PC-9 (cell line): ENCODE data around the gene PNPLA7. TPM values are rescaled to one million over a fixed set of nuclear protein-coding genes. Genes with fewer than 3 reads are reported as not detected.

ENCODE experiments used
- BruUV-seq: library from RNA; stranded (reverse); fragments of 400-500 nt; replicated peaks from 2 replicates; lab custom pipeline; 2021; lab: Mats Ljungman, UMichigan
- CTCF ChIA-PET: fragments of 300-600 bp; sonication (Branson Sonifier 250); formaldehyde crosslinking; loops from one replicate; lab custom pipeline; 2022; ENCODE audit warnings: antibody characterized with exemption; lab: Charles Lee
- POLR2A ChIA-PET: fragments of 300-600 bp; sonication (Branson Sonifier 250); formaldehyde crosslinking; loops from one replicate; lab custom pipeline; 2022; ENCODE audit warnings: antibody characterized with exemption; ENCODE audit not compliant: unreplicated experiment; lab: Charles Lee
- DNase-seq, 2 experiments: peaks; one replicate each; pipeline versions ENCODE4 v3.0.0 to v3.0.0-alpha.2; 2015 to 2022; ENCODE audit warnings: mixed read lengths in 1 of 2
- H2AFZ ChIP-seq: fragments of 200-600 bp; sonication (generic); 2 replicates; pipeline ENCODE4 v1.8.1; 2017; ENCODE audit warnings: antibody characterized with exemption
- H3F3A ChIP-seq: fragments of 200-600 bp; sonication (generic); 2 replicates; pipeline ENCODE4 v1.8.1; 2017; ENCODE audit warnings: antibody characterized with exemption, mild to moderate bottlenecking, low read depth; ENCODE audit not compliant: insufficient read depth
- H3K27ac ChIP-seq: fragments of 200-600 bp; sonication (generic); 2 replicates; pipeline ENCODE4 v1.6.1; 2016; ENCODE audit warnings: mixed run types
- H3K27me3 ChIP-seq: fragments of 200-600 bp; sonication (generic); 2 replicates; pipeline ENCODE4 v1.6.1; 2016; ENCODE audit warnings: low read depth, mixed run types; ENCODE audit not compliant: insufficient read depth
- H3K36me3 ChIP-seq: fragments of 200-600 bp; sonication (generic); 2 replicates; pipeline ENCODE4 v1.6.1; 2016; ENCODE audit warnings: low read depth, mixed run types
- H3K4me1 ChIP-seq: fragments of 200-600 bp; sonication (generic); replicated peaks from 2 replicates; pipeline ENCODE4 v1.6.1; 2016; ENCODE audit warnings: mixed run types; ENCODE audit not compliant: insufficient read depth
- H3K4me2 ChIP-seq: fragments of 200-600 bp; sonication (generic); 2 replicates; pipeline ENCODE4 v1.6.1; 2017; ENCODE audit warnings: mixed run types
- H3K4me3 ChIP-seq: fragments of 200-600 bp; sonication (generic); 2 replicates; pipeline ENCODE4 v1.6.1; 2016; ENCODE audit warnings: mixed run types
- H3K79me2 ChIP-seq: fragments of 200-600 bp; sonication (generic); 2 replicates; pipeline ENCODE4 v1.6.1; 2017; ENCODE audit warnings: low read depth, mixed run types
- H3K9me2 ChIP-seq: fragments of 200-600 bp; sonication (generic); 2 replicates; pipeline ENCODE4 v1.8.1; 2017; ENCODE audit warnings: mild to moderate bottlenecking; ENCODE audit not compliant: insufficient read depth
- H3K9me3 ChIP-seq: fragments of 200-600 bp; sonication (generic); 2 replicates; pipeline ENCODE4 v1.8.1; 2016; ENCODE audit warnings: low read depth; ENCODE audit not compliant: insufficient read depth
- H4K20me1 ChIP-seq: fragments of 200-600 bp; sonication (generic); 2 replicates; pipeline ENCODE4 v1.8.1; 2017; ENCODE audit not compliant: insufficient read depth
- CTCF ChIP-seq: fragments of 200-600 bp; sonication (generic); conservative IDR thresholded peaks from 2 replicates; pipeline ENCODE4 v1.6.1; 2017; ENCODE audit warnings: mixed run types, antibody characterized with exemption, mild to moderate bottlenecking, moderate library complexity
- EZH2 ChIP-seq: fragments of 200-600 bp; sonication (generic); IDR thresholded peaks from 2 replicates; pipeline ENCODE4 v1.8.0; 2017; ENCODE audit warnings: antibody characterized with exemption, low read depth
- intact Hi-C: fragments of 100-400 bp; cut with micrococcal nuclease; formaldehyde crosslinking; loops from one replicate; pipeline ENCODE4 v1.10.0; 2022; ENCODE audit not compliant: unreplicated experiment
- total RNA-seq: library from RNA; stranded (reverse); gene quantifications from 2 replicates; pipeline ENCODE4 v1.2.3, GENCODE V29; 2021

Gene PNPLA7
- total RNA-seq, 1 experiment from 2014 or later: 1.9 TPM

DNA sequence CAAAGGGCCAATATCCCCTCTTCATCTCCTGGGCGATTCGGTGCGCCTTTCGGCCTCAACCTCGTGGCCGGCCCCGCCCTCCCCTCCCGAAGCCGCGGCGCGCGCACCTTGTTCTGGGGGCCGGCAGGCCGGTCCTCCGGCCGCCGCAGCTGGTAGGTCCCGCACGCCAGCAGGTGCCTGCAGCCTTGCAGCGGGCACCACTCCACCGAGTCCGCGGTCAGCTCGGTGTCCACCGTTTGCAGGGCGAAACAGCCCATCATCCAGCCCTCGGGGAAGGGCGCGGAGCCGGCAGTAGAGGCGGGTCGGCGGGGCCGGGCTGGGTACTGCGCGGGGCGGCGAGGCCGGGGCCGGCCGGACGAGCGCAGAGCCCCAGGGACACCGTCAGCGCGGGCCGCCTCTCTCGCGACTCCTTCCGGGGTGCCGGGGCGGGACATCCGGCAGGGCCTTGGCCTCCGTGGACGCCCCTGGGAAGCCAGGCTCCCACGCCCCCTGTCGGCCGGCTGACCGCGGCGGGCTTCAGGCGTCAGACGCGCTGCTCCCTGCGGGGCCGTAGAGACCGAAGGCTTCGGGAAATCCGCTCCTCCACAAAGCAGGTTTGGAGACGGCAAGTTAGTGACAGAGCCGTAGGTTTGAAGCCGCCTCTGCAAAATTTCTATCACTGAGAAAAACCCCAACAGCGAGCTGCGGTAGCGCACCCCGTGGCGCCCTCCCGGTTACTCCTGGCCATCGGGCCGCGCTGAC is 28.5 kb upstream of the PNPLA7 start, which contains the start of gene DPH7:
Gene DPH7 (minus strand): TSS at position 408 of the 741 bp plus-strand sequence. CDS start 148 bp downstream, at position 260.
- POLR2A ChIA-PET: interaction anchor here (0.7 kb wide), 1 partner anchor 515 kb away, joined by 12 read pairs; no protein-coding TSS in a partner anchor
- Histone ChIP-seq H3F3A (peaks cover 21% of the 10 kb centered on the region; the same call in 1 of the 2 replicates), H3K4me3 (peak within 1 kb of the TSS; percentile 89), H3K9me2 (no peaks in the 10 kb centered on the region), H3K27ac (peak within 1 kb of the TSS; percentile 55), H3K4me1 (peaks cover 17% of the 10 kb centered on the region), H3K79me2 (peaks cover 35% of the 10 kb centered on the region), H3K36me3 (peaks cover 15% of the 10 kb centered on the region; the same call in 1 of the 2 replicates), H3K27me3 (no peaks in the 10 kb centered on the region), H4K20me1 (peaks cover 25% of the 10 kb centered on the region), H2AFZ (peak within 1 kb of the TSS; percentile 79), H3K9me3 (no peaks in the 10 kb centered on the region), H3K4me2 (peak within 1 kb of the TSS; percentile 92)
- BruUV-seq: no TSS peak
- intact Hi-C loops: loop anchor here (2.0 kb wide), 1 partner anchor 34 kb away; no protein-coding TSS in a partner anchor
- DNase-seq: peak; percentile 76 to 97
- CTCF ChIA-PET: no interaction called here
- TF ChIP-seq CTCF: peak; percentile 85
- TF ChIP-seq EZH2: no peak

GRCh38 chr9:137575716-137576411 is 25.7 kb upstream of the PNPLA7 start:
- no TSS peak for BruUV-seq
- Histone ChIP-seq H3K79me2 (peaks cover 35% of the 10 kb centered on the region), H3K27ac (no peak overlapping the region)

More at GRCh38 chr9:137575716-137576411, 25.7 kb upstream of the PNPLA7 start:
- Histone ChIP-seq H3K27me3 (no peaks in the 10 kb centered on the region), H4K20me1 (peaks cover 25% of the 10 kb centered on the region), H3K9me2 (no peaks in the 10 kb centered on the region), H3K4me1 (peaks cover 17% of the 10 kb centered on the region), H3K4me2 (no peak overlapping the region), H3F3A (peaks cover 7% of the 10 kb centered on the region; the same call in 1 of the 2 replicates), H3K36me3 (peaks cover 22% of the 10 kb centered on the region), H3K9me3 (no peaks in the 10 kb centered on the region), H2AFZ (no peak overlapping the region), H3K4me3 (no peak overlapping the region)
- ChIA-PET CTCF (no interaction called here), POLR2A (no interaction called here)
- intact Hi-C loops: no loop called here
- TF ChIP-seq EZH2: no peak
- no peak for TF ChIP-seq CTCF
- no peak for DNase-seq
